ENCODE results near the gene DMWD. TPM values are rescaled to one million over a fixed set of nuclear protein-coding genes. Genes with fewer than 3 reads are reported as not detected.
A peak's percentile ranks its signal among the peaks of the same experiment; 100 is the strongest.

DMWD gene
- total RNA-seq, 2 donors from 2014 or later: 29.1 to 43.6 TPM

- Histone ChIP-seq H3K27ac (peak overlapping the region; percentile 97), H3K36me3 (no peaks in the 10 kb centered on the region), H3K9me3 (no peaks in the 10 kb centered on the region), H3K4me3 (peak overlapping the region; percentile 77), H3K4me1 (peaks cover 8% of the 10 kb centered on the region), H3K9ac (ENCODE audit: low read depth in 2 of 2, low read length in 2 of 2) (peak overlapping the region; percentile 91 to 95), H3K27me3 (no peaks in the 10 kb centered on the region)
- no peak for TF ChIP-seq CTCF (IDR thresholded peaks at IDR 0.05)
- intact Hi-C loops (cut with DNase I): loop anchor here (5.0 kb wide), 2 partner anchors 51 to 76 kb away; partner anchors contain the start of genes QPCTL and SNRPD2
- peak; percentile 67 for DNase-seq
These were observed 24.6 kb downstream of the DMWD start for GRCh38 chr19:45767881-45768654.

GRCh38 chr19:45767410-45767880 lies 25.2 kb downstream of the DMWD start:
- H3K9ac ChIP-seq (ENCODE audit: low read depth in 2 of 2, low read length in 2 of 2): peak overlapping the region; percentile 91 to 95
- no peaks in the 10 kb centered on the region for H3K36me3 ChIP-seq
- intact Hi-C loops (cut with DNase I): loop anchor here (5.0 kb wide), 2 partner anchors 50 to 75 kb away; partner anchors contain the start of genes QPCTL and SNRPD2
- peak; percentile 75 for DNase-seq
- H3K27ac ChIP-seq: peak overlapping the region; percentile 97
- TF ChIP-seq CTCF (IDR thresholded peaks at IDR 0.05): no peak
- no peaks in the 10 kb centered on the region for H3K27me3 ChIP-seq
- H3K4me3 ChIP-seq: peak overlapping the region; percentile 77
- no peaks in the 10 kb centered on the region for H3K9me3 ChIP-seq
- H3K4me1 ChIP-seq: peaks cover 8% of the 10 kb centered on the region

- no peaks in the 10 kb centered on the region for H3K9me3 ChIP-seq
- TF ChIP-seq CTCF (IDR thresholded peaks at IDR 0.05): no peak
- peak overlapping the region; percentile 91 to 95 for H3K9ac ChIP-seq (ENCODE audit: low read depth in 2 of 2, low read length in 2 of 2)
- peaks cover 8% of the 10 kb centered on the region for H3K4me1 ChIP-seq
- intact Hi-C loops (cut with DNase I): loop anchor here (5.0 kb wide), 2 partner anchors 50 to 75 kb away; partner anchors contain the start of genes QPCTL and SNRPD2
- H3K4me3 ChIP-seq: peak overlapping the region; percentile 77
- no peaks in the 10 kb centered on the region for H3K36me3 ChIP-seq
- no peaks in the 10 kb centered on the region for H3K27me3 ChIP-seq
- peak overlapping the region; percentile 97 for H3K27ac ChIP-seq
- no peak for DNase-seq
These were observed 25.7 kb downstream of the DMWD start for GRCh38 chr19:45766869-45767346.

- H3K4me1 ChIP-seq: peaks cover 8% of the 10 kb centered on the region
- intact Hi-C loops (cut with DNase I): loop anchor here (5.0 kb wide), 2 partner anchors 49 to 74 kb away; partner anchors contain the start of genes QPCTL and SNRPD2
- H3K36me3 ChIP-seq: no peaks in the 10 kb centered on the region
- DNase-seq: no peak
- peak overlapping the region; percentile 97 for H3K27ac ChIP-seq
- H3K9ac ChIP-seq (ENCODE audit: low read depth in 2 of 2, low read length in 2 of 2): peak overlapping the region in 1 of 2 donors; percentile 95
- no peak for TF ChIP-seq CTCF (IDR thresholded peaks at IDR 0.05)
- no peaks in the 10 kb centered on the region for H3K27me3 ChIP-seq
- H3K9me3 ChIP-seq: no peaks in the 10 kb centered on the region
- H3K4me3 ChIP-seq: peak overlapping the region; percentile 77
These were observed 26.3 kb downstream of the DMWD start for GRCh38 chr19:45766296-45766868.

- H3K4me1 ChIP-seq: peaks cover 8% of the 10 kb centered on the region
- no peak for DNase-seq
- no peak overlapping the region for H3K4me3 ChIP-seq
- intact Hi-C loops (cut with DNase I): loop anchor here (5.0 kb wide), 2 partner anchors 48 to 73 kb away; partner anchors contain the start of genes QPCTL and SNRPD2
- H3K9ac ChIP-seq (ENCODE audit: low read depth in 2 of 2, low read length in 2 of 2): peak overlapping the region in 1 of 2 donors; percentile 24
- no peak for TF ChIP-seq CTCF (IDR thresholded peaks at IDR 0.05)
- no peak overlapping the region for H3K27ac ChIP-seq
- no peaks in the 10 kb centered on the region for H3K9me3 ChIP-seq
- no peaks in the 10 kb centered on the region for H3K27me3 ChIP-seq
- no peaks in the 10 kb centered on the region for H3K36me3 ChIP-seq
These were observed 26.8 kb downstream of the DMWD start for GRCh38 chr19:45765702-45766295.

Measured in colonic mucosa (tissue), 4 donors.